GM18951 (cell line): ENCODE results near the gene XIAP.
A peak's percentile ranks its signal among the peaks of the same experiment; 100 is the strongest.

Experiments used
- POLR2A ChIP-seq: IDR thresholded peaks from 4 replicates; pipeline ENCODE4 v1.6.1; 2011; ENCODE audit warnings: mild to moderate bottlenecking; ENCODE audit not compliant: insufficient read length, insufficient read depth; ENCODE audit errors: extremely low read depth
- in situ Hi-C: fragments of 300-500 bp; cut with MboI; formaldehyde crosslinking; loops from one replicate; pipeline ENCODE4 v1.12.0; 2022; ENCODE audit warnings: low sequenced_read_pairs, mixed read lengths, inconsistent platforms; ENCODE audit not compliant: unreplicated experiment

Gene XIAP

DNA sequence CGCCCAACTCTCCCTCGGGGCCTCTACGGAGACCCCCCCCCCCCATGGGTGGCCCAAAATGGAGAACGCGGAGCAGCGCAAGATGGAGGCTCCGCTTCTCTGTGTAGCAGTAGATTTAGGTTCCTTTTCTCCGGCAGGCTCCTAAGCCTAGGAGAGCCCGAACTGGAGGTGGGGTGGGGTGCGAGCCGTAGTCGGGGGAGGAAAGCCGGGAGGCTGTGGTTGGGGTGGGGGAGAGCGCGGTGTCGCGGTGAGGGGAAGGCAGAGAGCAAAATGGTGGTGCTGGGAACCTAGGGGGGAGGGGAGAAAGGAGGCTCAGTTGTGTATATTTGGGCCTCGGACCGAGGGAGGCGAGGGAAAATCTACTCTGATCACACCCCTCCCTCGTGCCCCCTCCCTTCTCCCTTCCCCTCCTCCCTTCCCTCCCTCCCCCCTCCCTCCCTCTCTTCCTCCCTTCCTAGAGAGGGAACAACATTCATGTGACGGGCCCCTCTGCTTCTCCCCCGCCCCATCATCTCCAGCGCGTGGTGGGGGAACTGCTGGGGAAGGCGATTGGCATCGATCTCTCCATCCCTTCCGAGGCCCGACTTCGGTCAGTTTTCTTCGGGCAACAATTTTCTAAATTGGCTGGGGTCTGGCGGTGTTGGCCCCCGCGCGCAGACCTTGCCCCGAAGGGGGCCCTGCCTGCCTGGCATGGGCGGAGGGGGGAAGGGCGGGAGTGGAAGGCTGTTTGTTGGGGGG lies 101.6 kb downstream of the XIAP start, which contains the start of gene STAG2:
TSS of gene STAG2 (plus strand) at position 439 of the 738 bp plus-strand sequence. CDS start 60,922 bp downstream, outside the sequence.
- TF ChIP-seq POLR2A: peak; percentile 35
- in situ Hi-C loops: no loop called here

DNA sequence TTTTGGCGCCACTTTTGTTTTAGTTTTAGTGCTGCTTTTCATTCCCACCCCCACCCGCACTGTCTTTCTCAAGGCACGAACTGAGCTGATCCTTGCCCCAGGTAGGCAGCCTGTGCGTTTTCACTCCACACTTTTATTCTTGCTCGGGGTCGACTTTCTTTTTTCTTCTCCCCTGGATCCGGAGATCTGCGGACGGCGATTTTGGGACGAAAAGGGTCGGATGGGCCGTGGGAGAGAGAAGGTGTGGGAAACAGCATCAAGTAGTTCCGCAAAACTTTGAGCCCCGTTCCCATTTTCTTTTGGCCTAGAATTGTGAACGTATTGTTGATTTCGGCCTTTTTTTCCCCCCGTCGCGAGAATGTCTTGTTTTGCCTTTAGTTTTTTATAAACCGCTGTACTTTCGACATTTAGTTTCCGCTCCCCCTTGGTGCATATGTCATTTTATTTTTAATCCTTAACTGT lies 102.2 kb downstream of the XIAP start:
- TF ChIP-seq POLR2A: no peak
- in situ Hi-C loops: no loop called here

DNA sequence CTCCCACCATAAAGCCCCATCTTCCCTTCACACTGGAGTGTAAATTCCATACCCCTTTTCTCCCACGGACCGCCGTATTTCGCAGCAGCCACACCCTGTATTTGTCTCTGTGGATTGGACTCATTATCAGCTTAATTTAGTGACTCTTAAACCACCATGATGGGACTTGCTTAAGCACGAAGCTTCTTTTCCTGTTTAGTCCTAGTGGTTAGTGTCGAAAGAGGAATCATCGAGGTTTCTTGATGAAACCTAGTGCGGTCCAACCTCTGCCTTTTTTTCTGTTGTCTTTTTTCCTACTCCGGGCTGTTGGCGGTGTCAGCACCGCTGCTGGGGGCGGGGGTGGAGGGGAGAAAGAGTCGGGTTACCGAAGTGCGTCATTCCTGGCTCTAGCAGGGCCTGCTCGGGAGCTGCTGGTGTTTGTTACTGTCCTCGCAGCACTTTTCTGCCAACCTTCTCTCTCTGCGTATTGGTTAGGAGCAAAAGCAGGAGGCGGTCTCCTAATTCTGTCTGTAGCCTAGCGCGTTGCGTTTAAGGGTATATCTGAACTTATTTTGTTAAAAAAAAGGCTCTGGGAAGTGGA lies 103.0 kb downstream of the XIAP start:
- no peak for TF ChIP-seq POLR2A
- in situ Hi-C loops: no loop called here
